ENCODE data around the gene SPATA46.
"Not testable (repeated sequence)": the region's sequence is repeated elsewhere in the genome, so short reads cannot be mapped to it uniquely, and the experiment has no call there.

SPATA46 gene

GRCh38 chr1:162359523-162360236 is 17.0 kb downstream of the SPATA46 start:
- TF ChIP-seq CTCF (conservative IDR thresholded peaks at IDR 0.05; ENCODE audit: control insufficient read depth, insufficient read depth, low read depth, low read length): no peak
- DNase-seq (ENCODE audit: low read depth): no peak
- no peak overlapping the region for H3K4me3 ChIP-seq (ENCODE audit: control insufficient read depth, low read depth, low read length)

- TF ChIP-seq CTCF (conservative IDR thresholded peaks at IDR 0.05; ENCODE audit: control insufficient read depth, insufficient read depth, low read depth, low read length): no peak
- no peak for DNase-seq (ENCODE audit: low read depth)
- no peak overlapping the region for H3K4me3 ChIP-seq (ENCODE audit: control insufficient read depth, low read depth, low read length)
Measured at GRCh38 chr1:162358928-162359327, 17.7 kb downstream of the SPATA46 start.

GRCh38 chr1:162357681-162358266 is 18.9 kb downstream of the SPATA46 start:
- peak; percentile 62 for DNase-seq (ENCODE audit: low read depth)
- peak; percentile 65 for TF ChIP-seq CTCF (conservative IDR thresholded peaks at IDR 0.05; ENCODE audit: control insufficient read depth, insufficient read depth, low read depth, low read length)
- no peak overlapping the region for H3K4me3 ChIP-seq (ENCODE audit: control insufficient read depth, low read depth, low read length)

GRCh38 chr1:162353702-162354101 is 23.0 kb downstream of the SPATA46 start:
- H3K4me3 ChIP-seq (ENCODE audit: control insufficient read depth, low read depth, low read length): no peak overlapping the region
- no peak for DNase-seq (ENCODE audit: low read depth)
- no peak for TF ChIP-seq CTCF (conservative IDR thresholded peaks at IDR 0.05; ENCODE audit: control insufficient read depth, insufficient read depth, low read depth, low read length)

GRCh38 chr1:162353078-162353477 is 23.6 kb downstream of the SPATA46 start:
- H3K4me3 ChIP-seq (ENCODE audit: control insufficient read depth, low read depth, low read length): no peak overlapping the region
- TF ChIP-seq CTCF (conservative IDR thresholded peaks at IDR 0.05; ENCODE audit: control insufficient read depth, insufficient read depth, low read depth, low read length): no peak
- DNase-seq (ENCODE audit: low read depth): no peak

- not testable (repeated sequence) for DNase-seq (ENCODE audit: low read depth); H3K4me3 ChIP-seq (ENCODE audit: control insufficient read depth, low read depth, low read length)
Measured at GRCh38 chr1:162351874-162352273, 24.8 kb downstream of the SPATA46 start.

- no peak for TF ChIP-seq CTCF (conservative IDR thresholded peaks at IDR 0.05; ENCODE audit: control insufficient read depth, insufficient read depth, low read depth, low read length)
- no peak for DNase-seq (ENCODE audit: low read depth)
- H3K4me3 ChIP-seq (ENCODE audit: control insufficient read depth, low read depth, low read length): no peak overlapping the region
Measured at GRCh38 chr1:162351246-162351842, 25.3 kb downstream of the SPATA46 start.
